Body of pancreas (tissue), 4 donors: ENCODE measurements around the gene SYNE1. TPM values are rescaled to one million over a fixed set of nuclear protein-coding genes. Genes with fewer than 3 reads are reported as not detected.
"Not testable (repeated sequence)": the region's sequence is repeated elsewhere in the genome, so short reads cannot be mapped to it uniquely, and the experiment has no call there.

Experiments
- ATAC-seq: fragments of 150-250 bp; one replicate; pipeline ENCODE4 v1.9.1; 2016
- DNase-seq, 4 donors: peaks; one replicate each; pipeline ENCODE4 v3.0.0-alpha.2; 2019
- H3K27ac ChIP-seq, 4 donors: fragments of 200-600 bp; sonication (generic); 1 replicate in 3 of 4; 2 replicates in 1 of 4; pipeline versions ENCODE4 v1.5.1 to v1.6.1; 2016 to 2019; ENCODE audit warnings: mild to moderate bottlenecking in 1 of 4, mixed read lengths in 1 of 4, moderate library complexity in 1 of 4
- H3K27me3 ChIP-seq, 2 donors: fragments of 200-600 bp; sonication (generic); one replicate each; pipeline ENCODE4 v1.6.0; 2016; ENCODE audit warnings: mild to moderate bottlenecking in 1 of 2
- H3K36me3 ChIP-seq, 2 donors: fragments of 200-600 bp; sonication (generic); replicated peaks in 1 of 2; 2 replicates each; pipeline ENCODE4 v1.5.1; 2016; ENCODE audit warnings: low read depth in 2 of 2; ENCODE audit not compliant: insufficient read depth in 1 of 2
- H3K4me1 ChIP-seq: fragments of 200-600 bp; sonication (generic); one replicate; pipeline ENCODE4 v1.6.0; 2016
- H3K4me3 ChIP-seq, 2 donors: fragments of 200-600 bp; sonication (generic); 1 replicate in 1 of 2; 2 replicates in 1 of 2; pipeline ENCODE4 v1.5.1; 2016 to 2019
- H3K9me3 ChIP-seq, 3 donors: fragments of 200-600 bp; sonication (generic); 1 replicate in 2 of 3; 2 replicates in 1 of 3; pipeline ENCODE4 v1.5.1; 2016
- POLR2A ChIP-seq, 3 donors: fragments of 450-650 bp; IDR thresholded peaks; one replicate each; pipeline ENCODE4 v1.6.1; 2016; ENCODE audit warnings: antibody characterized with exemption in 3 of 3, mild to moderate bottlenecking in 2 of 3
- WGBS, 2 donors: methylation state at CpG; one replicate each; pipeline ENCODE4 v1.1.5; 2017; 5-methylcytosine and 5-hydroxymethylcytosine counted together
- intact Hi-C: fragments of 100-400 bp; cut with DNase I; formaldehyde crosslinking; loops from one replicate; pipeline ENCODE4 v1.15.1; 2023
- total RNA-seq, 2 donors: library from RNA; depleted of rRNA; stranded (reverse); fragments of >200 nt; gene quantifications; one replicate each; pipeline ENCODE4 v1.1.0, GENCODE V29; 2016
- TF ChIP-seq, protein P1 (sequence below), 7 experiments: fragments of 450-650 bp in 4 of 7; fragments of 200-600 bp in 3 of 7; sonication (generic) in 3 of 7; IDR thresholded peaks; one replicate each; pipeline ENCODE4 v1.5.1; 2016 to 2019; ENCODE audit warnings: antibody characterized with exemption in 7 of 7

Gene SYNE1
- total RNA-seq, 2 donors from 2014 or later, result 109 to 123 TPM

DNA sequence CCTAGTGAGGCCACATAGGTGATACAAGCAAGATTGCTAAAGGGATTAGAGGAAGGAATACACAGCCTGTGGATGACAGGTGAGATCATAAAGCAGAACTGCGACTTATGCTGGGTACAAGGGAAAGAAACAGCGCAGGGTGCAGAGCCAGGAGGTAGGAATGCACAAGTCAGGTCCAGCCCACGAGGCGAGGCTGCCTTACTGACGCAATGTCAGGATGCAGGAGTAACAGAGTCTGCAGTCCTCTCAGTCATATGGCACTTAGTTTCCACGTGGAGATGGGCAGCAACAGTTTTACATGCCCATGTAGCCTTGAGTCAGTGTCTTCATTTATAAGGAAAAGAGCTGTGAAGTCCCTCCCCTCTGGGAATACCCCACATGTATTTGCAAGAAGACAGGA is 210.9 kb downstream of the SYNE1 start:
- H3K9me3 ChIP-seq, result no peaks in the 10 kb centered on the region
- no peaks in the 10 kb centered on the region for H3K4me1 ChIP-seq
- ATAC-seq (no peak), DNase-seq (no peak)
- no peak overlapping the region for H3K27ac ChIP-seq
- no peaks in the 10 kb centered on the region for H3K27me3 ChIP-seq
- intact Hi-C loops, result no loop called here
- H3K4me3 ChIP-seq, result no peak overlapping the region
- TF ChIP-seq, protein P1, sequence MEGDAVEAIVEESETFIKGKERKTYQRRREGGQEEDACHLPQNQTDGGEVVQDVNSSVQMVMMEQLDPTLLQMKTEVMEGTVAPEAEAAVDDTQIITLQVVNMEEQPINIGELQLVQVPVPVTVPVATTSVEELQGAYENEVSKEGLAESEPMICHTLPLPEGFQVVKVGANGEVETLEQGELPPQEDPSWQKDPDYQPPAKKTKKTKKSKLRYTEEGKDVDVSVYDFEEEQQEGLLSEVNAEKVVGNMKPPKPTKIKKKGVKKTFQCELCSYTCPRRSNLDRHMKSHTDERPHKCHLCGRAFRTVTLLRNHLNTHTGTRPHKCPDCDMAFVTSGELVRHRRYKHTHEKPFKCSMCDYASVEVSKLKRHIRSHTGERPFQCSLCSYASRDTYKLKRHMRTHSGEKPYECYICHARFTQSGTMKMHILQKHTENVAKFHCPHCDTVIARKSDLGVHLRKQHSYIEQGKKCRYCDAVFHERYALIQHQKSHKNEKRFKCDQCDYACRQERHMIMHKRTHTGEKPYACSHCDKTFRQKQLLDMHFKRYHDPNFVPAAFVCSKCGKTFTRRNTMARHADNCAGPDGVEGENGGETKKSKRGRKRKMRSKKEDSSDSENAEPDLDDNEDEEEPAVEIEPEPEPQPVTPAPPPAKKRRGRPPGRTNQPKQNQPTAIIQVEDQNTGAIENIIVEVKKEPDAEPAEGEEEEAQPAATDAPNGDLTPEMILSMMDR (IDR thresholded peaks at IDR 0.05), result no peak
- TF ChIP-seq POLR2A (IDR thresholded peaks at IDR 0.05), result no peak
- no peaks in the 10 kb centered on the region for H3K36me3 ChIP-seq
- WGBS, 2 donors, result 64 to 68% methylated on average over 6 of the region's 6 CpGs

DNA sequence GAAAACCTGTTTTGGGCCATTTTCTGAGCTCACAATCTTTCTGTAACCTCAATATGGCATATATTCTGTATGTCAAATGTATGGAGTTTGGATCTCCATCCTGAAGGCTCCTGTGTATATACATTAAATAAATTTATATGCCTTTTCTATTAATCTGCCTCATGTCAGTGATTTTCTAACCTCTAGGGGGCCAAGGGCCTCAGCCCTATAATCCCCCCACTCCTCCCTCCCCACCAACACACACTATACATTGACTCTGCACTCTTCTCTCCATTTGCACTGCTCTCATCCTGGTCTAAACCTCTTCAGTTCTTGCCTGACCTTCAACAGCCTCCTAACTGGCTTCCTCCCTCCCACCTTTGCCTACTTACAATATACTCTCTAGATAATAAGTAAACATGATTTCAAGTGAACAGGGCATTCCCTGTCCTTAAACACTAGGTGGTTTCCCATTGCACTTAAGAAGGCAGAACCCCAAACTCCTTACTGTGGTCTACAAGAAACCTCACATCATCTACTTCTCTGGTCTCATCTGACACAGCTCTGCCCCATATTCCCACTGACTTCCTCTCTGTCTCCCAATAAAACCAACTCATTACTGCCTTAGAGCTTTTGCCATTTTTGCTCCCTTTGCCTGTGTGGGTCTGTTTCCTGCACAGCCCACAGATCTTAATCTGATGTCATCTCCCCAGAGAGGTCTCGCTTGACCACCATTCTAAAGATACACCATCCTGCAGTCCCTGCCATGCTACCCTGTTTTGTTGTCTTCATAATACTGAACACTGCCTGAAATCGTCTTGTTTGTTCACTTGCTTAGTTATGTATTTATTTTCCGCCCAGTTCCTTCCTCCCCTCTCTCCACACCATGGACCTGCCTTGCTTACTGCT is 213.7 kb downstream of the SYNE1 start:
- TF ChIP-seq, protein P1 (IDR thresholded peaks at IDR 0.05), result no peak
- TF ChIP-seq POLR2A (IDR thresholded peaks at IDR 0.05), result no peak
- intact Hi-C loops, result no loop called here
- DNase-seq (no peak), ATAC-seq (no peak)
- Histone ChIP-seq H3K27ac (no peak overlapping the region), H3K36me3 (no peaks in the 10 kb centered on the region), H3K4me3 (no peak overlapping the region), H3K27me3 (no peaks in the 10 kb centered on the region), H3K9me3 (no peaks in the 10 kb centered on the region), H3K4me1 (no peaks in the 10 kb centered on the region)
- 47 to 50% methylated on average over 3 of the region's 3 CpGs for WGBS, 2 donors

DNA sequence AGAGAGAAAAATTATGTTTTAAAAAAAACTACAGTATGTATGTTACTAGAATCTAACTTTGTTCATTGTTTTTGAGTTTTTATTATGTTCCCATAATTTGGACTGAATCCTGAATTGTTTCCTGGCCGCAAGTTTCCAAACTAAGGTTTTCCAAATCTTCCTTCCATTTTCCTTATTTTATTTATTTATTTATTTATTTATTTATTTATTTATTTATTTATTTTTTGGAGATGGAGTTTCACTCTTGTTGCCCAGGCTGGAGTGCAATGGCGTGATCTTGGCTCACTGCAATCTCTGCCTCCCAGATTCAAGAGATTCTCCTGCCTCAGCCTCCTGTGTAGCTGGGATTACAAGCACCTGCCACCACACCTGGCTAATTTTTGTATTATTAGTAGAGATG is 215.7 kb downstream of the SYNE1 start:
- H3K27ac ChIP-seq, H3K9me3 ChIP-seq, DNase-seq, H3K4me1 ChIP-seq, H3K36me3 ChIP-seq, intact Hi-C loops, H3K4me3 ChIP-seq, ATAC-seq, H3K27me3 ChIP-seq: not testable (repeated sequence)
- 93 to 97% methylated on average over 2 of the region's 2 CpGs for WGBS, 2 donors

DNA sequence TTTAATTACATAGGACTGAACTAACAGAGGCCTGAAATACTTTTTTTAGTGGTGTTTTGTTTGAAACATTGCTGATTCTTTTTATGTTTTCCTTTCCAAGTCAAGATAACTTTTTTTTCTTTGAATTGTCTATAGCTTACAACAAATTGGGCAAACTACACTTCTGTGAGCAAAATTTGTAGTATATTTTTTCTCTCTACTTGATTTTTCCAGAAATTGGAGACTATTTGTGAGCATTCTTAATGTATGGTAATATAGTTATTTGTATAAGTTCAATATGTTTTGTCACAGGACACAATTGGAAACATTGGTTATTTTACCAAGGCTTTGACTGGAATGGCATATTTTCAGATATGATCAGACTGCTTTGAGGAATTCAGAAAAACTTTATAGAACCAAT is 216.5 kb downstream of the SYNE1 start:
- intact Hi-C loops, result no loop called here
- Histone ChIP-seq H3K27ac (no peak overlapping the region), H3K4me1 (no peaks in the 10 kb centered on the region), H3K9me3 (no peaks in the 10 kb centered on the region), H3K4me3 (no peak overlapping the region), H3K27me3 (no peaks in the 10 kb centered on the region), H3K36me3 (no peaks in the 10 kb centered on the region)
- ATAC-seq (no peak), DNase-seq (no peak)
- no peak for TF ChIP-seq POLR2A (IDR thresholded peaks at IDR 0.05)
- TF ChIP-seq, protein P1 (IDR thresholded peaks at IDR 0.05), result no peak

DNA sequence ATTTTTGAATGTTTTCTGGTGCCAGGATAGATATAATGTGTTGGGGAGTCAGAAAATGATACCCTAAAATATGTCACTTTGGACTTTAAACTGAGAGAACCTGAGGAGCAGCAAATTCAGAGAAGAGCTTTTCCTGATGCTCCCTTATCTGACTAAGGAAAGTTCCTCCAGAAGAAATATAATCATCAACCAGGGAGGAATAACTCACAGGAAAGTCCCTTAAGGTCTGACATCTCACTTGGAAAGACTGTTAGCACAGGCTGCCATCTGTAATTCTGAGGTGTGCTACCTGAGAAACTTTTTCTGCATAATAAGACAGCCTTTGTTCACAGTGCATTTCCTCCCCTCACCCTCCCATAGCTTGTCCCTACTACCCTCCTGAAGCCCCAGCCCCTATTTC is 218.6 kb downstream of the SYNE1 start:
- Histone ChIP-seq H3K27ac (no peak overlapping the region), H3K9me3 (no peaks in the 10 kb centered on the region), H3K4me3 (no peak overlapping the region), H3K27me3 (no peaks in the 10 kb centered on the region), H3K36me3 (no peaks in the 10 kb centered on the region), H3K4me1 (no peaks in the 10 kb centered on the region)
- no peak for ATAC-seq
- intact Hi-C loops, result no loop called here
- TF ChIP-seq, protein P1 (IDR thresholded peaks at IDR 0.05), result no peak
- TF ChIP-seq POLR2A (IDR thresholded peaks at IDR 0.05), result no peak
- DNase-seq, result no peak
